ENCODE results near the gene PIP5K1A. TPM values are rescaled to one million over a fixed set of nuclear protein-coding genes. Genes with fewer than 3 reads are reported as not detected.

PIP5K1A gene
- total RNA-seq, 2 experiments from 2014 or later: 78.6 to 84.3 TPM

GRCh38 chr1:151281969-151282882, 83.9 kb downstream of the PIP5K1A start, which contains the start of gene ZNF687:
TSS of gene ZNF687 (plus strand) at chr1:151282299. CDS start at chr1:151286292, 3,993 bp downstream.
- Mint-ChIP-seq H3K4me1 (ENCODE audit: low read depth) (peaks cover 28% of the 10 kb centered on the region), H3K27ac (peak within 1 kb of the TSS; percentile 98), H3K36me3 (peaks cover 15% of the 10 kb centered on the region), H3K27me3 (no peaks in the 10 kb centered on the region), H3K4me3 (peak within 1 kb of the TSS; percentile 94), H3K9me3 (no peaks in the 10 kb centered on the region)
- CTCF ChIA-PET: interaction anchor here (1.0 to 2.5 kb wide), 11 partner anchors 19 to 182 kb away, joined by 3 to 16 read pairs (median 5); partner anchors contain the start of genes PI4KB, PIP5K1A, TNFAIP8L2 and VPS72
- DNase-seq: peak; percentile 99
- POLR2A ChIA-PET: interaction anchor here (0.7 to 2.6 kb wide), 21 partner anchors 10 to 481 kb away, joined by 3 to 17 read pairs (median 4); partner anchors contain the start of genes MRPL9, PI4KB, PIP5K1A and POGZ
- intact Hi-C loops (cut with micrococcal nuclease): loop anchor here (1.0 to 5.0 kb wide), 13 partner anchors 28 to 555 kb away; partner anchors contain the start of genes CGN, MINDY1, PI4KB and PIP5K1A

DNA sequence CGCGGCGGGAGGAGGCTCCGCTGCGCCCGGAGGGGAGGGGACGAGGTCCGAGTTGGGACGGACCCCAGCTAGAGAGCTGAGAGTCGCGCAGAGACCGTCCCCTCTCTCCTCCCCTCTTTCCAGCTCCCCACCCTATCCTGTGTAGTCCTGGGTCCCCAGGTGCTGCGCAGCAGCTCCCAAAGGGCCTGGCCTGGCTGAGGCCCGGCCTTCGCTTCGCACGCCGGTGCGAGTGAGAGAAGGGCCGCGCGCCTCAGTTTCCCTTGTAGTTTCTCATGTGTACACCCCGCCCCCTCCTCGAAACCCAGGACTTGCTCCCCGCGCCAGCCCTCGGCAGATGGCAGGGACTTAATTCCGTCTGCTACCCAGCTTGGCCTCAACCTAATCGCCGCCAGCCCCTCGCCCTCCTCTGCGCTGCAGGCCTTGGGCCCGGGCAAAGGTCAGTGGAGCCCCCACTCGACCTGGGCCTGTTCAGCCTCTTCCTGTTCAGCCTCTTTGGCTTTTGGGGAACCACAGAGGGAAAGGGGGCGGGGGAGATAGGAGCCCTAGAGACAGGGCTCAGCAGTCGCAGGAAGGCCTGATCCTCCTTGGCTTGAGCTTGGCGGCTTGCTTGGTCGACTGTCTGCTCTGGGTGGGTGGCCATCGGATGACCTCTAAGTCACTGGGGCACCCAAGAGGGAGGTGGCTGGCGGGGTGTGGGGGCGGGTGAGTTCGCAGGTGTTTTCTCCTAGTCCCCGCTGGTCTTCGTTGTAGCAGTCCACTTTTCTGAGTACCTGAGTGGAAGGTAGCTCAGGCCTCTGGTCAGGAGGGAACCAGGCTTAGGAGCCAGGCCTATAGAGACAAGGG, 84.8 kb downstream of the PIP5K1A start:
- intact Hi-C loops (cut with micrococcal nuclease): loop anchor here (1.0 to 5.0 kb wide), 4 partner anchors 58 to 329 kb away; partner anchors contain the start of genes CGN, PIP5K1A and SNX27
- no peaks in the 10 kb centered on the region for H3K9me3 Mint-ChIP-seq
- H3K36me3 Mint-ChIP-seq: peaks cover 16% of the 10 kb centered on the region
- ChIA-PET CTCF (interaction anchor here (1.0 to 2.5 kb wide), 3 partner anchors 18 to 57 kb away, joined by 4 to 16 read pairs (median 6); no protein-coding TSS in a partner anchor), POLR2A (interaction anchor here (0.5 to 2.6 kb wide), 9 partner anchors 9 to 712 kb away, joined by 3 to 17 read pairs (median 4); partner anchors contain the start of genes PSMB4 and PSMD4)
- no peaks in the 10 kb centered on the region for H3K27me3 Mint-ChIP-seq
- H3K27ac Mint-ChIP-seq: peak overlapping the region; percentile 94
- peak; percentile 46 for DNase-seq
- H3K4me3 Mint-ChIP-seq: peak overlapping the region; percentile 94
- H3K4me1 Mint-ChIP-seq (ENCODE audit: low read depth): peaks cover 21% of the 10 kb centered on the region

GRCh38 chr1:151284013-151284577, 85.7 kb downstream of the PIP5K1A start:
- peaks cover 25% of the 10 kb centered on the region for H3K36me3 Mint-ChIP-seq
- H3K27ac Mint-ChIP-seq: peak overlapping the region; percentile 94
- peaks cover 21% of the 10 kb centered on the region for H3K4me1 Mint-ChIP-seq (ENCODE audit: low read depth)
- intact Hi-C loops (cut with micrococcal nuclease): loop anchor here (5.0 kb wide), 2 partner anchors 228 to 328 kb away; partner anchors contain the start of genes CGN and SNX27
- no peaks in the 10 kb centered on the region for H3K27me3 Mint-ChIP-seq
- no peaks in the 10 kb centered on the region for H3K9me3 Mint-ChIP-seq
- H3K4me3 Mint-ChIP-seq: peak overlapping the region; percentile 94
- POLR2A ChIA-PET: interaction anchor here (0.5 to 1.8 kb wide), 4 partner anchors 8 to 713 kb away, joined by 3 to 6 read pairs (median 4); partner anchors contain the start of gene PSMD4
- no peak for DNase-seq
- CTCF ChIA-PET: interaction anchor here (1.0 to 2.5 kb wide), 4 partner anchors 17 to 56 kb away, joined by 3 to 16 read pairs (median 5); partner anchors contain the start of gene PI4KB

- intact Hi-C loops (cut with micrococcal nuclease): no loop called here
- peaks cover 19% of the 10 kb centered on the region for H3K4me1 Mint-ChIP-seq (ENCODE audit: low read depth)
Observed at GRCh38 chr1:151286619-151287340, 88.4 kb downstream of the PIP5K1A start.

DNA sequence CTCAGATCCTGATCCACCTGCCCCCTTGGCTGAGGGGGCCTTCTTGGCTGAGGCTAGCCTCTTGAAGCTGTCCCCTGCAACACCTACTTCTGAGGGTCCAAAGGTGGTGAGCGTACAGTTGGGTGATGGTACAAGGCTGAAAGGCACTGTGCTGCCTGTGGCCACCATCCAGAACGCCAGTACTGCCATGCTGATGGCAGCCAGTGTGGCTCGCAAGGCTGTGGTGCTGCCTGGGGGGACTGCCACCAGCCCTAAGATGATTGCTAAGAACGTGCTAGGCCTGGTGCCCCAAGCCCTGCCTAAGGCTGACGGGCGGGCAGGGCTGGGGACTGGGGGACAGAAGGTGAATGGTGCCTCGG, 89.0 kb downstream of the PIP5K1A start:
- no peak for DNase-seq
- Mint-ChIP-seq H3K27ac (no peak overlapping the region), H3K4me3 (no peak overlapping the region), H3K4me1 (ENCODE audit: low read depth) (peaks cover 19% of the 10 kb centered on the region), H3K36me3 (peaks cover 33% of the 10 kb centered on the region), H3K27me3 (no peaks in the 10 kb centered on the region), H3K9me3 (no peaks in the 10 kb centered on the region)
- POLR2A ChIA-PET: interaction anchor here (0.5 kb wide), 1 partner anchor 107 kb away, joined by 3 read pairs; no protein-coding TSS in a partner anchor
- intact Hi-C loops (cut with micrococcal nuclease): no loop called here
- CTCF ChIA-PET: interaction anchor here (1.2 kb wide), 1 partner anchor 14 kb away, joined by 3 read pairs; no protein-coding TSS in a partner anchor

More at GRCh38 chr1:151286619-151287340, 88.4 kb downstream of the PIP5K1A start:
- no peak for DNase-seq
- no peaks in the 10 kb centered on the region for H3K9me3 Mint-ChIP-seq
- ChIA-PET POLR2A (interaction anchor here (0.5 kb wide), 1 partner anchor 108 kb away, joined by 3 read pairs; no protein-coding TSS in a partner anchor), CTCF (interaction anchor here (1.2 kb wide), 1 partner anchor 14 kb away, joined by 3 read pairs; no protein-coding TSS in a partner anchor)
- peaks cover 33% of the 10 kb centered on the region for H3K36me3 Mint-ChIP-seq
- H3K27me3 Mint-ChIP-seq: no peaks in the 10 kb centered on the region
- H3K4me3 Mint-ChIP-seq: no peak overlapping the region
- H3K27ac Mint-ChIP-seq: no peak overlapping the region

DNA sequence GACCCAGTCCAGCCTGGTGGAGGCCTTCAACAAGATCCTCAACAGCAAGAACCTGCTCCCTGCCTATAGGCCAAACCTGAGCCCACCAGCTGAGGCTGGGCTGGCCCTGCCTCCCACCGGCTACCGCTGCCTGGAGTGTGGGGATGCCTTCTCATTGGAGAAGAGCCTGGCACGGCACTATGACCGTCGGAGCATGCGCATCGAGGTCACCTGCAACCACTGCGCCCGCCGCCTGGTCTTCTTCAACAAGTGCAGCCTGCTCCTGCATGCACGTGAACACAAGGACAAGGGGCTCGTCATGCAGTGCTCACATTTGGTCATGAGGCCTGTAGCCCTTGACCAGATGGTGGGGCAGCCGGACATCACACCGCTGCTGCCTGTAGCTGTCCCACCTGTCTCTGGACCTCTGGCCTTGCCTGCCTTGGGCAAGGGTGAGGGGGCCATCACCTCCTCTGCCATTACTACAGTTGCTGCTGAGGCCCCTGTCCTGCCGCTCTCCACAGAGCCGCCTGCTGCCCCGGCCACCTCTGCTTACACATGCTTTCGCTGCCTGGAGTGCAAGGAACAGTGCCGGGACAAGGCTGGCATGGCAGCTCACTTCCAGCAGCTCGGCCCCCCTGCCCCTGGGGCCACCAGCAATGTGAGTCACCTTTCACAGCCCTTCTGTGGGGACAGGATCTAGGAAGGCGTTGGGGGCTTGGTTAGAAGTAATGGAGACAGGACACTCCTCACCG, 89.6 kb downstream of the PIP5K1A start:
- Mint-ChIP-seq H3K27ac (no peak overlapping the region), H3K27me3 (no peaks in the 10 kb centered on the region), H3K4me1 (ENCODE audit: low read depth) (peaks cover 19% of the 10 kb centered on the region), H3K9me3 (no peaks in the 10 kb centered on the region), H3K36me3 (peaks cover 37% of the 10 kb centered on the region), H3K4me3 (no peak overlapping the region)
- CTCF ChIA-PET: interaction anchor here (1.2 kb wide), 1 partner anchor 13 kb away, joined by 3 read pairs; no protein-coding TSS in a partner anchor
- POLR2A ChIA-PET: no interaction called here
- no peak for DNase-seq
- intact Hi-C loops (cut with micrococcal nuclease): no loop called here

- POLR2A ChIA-PET: no interaction called here
- CTCF ChIA-PET: no interaction called here
- H3K36me3 Mint-ChIP-seq: peaks cover 36% of the 10 kb centered on the region
- no peaks in the 10 kb centered on the region for H3K27me3 Mint-ChIP-seq
- no peak for DNase-seq
- H3K4me3 Mint-ChIP-seq: no peak overlapping the region
- H3K4me1 Mint-ChIP-seq (ENCODE audit: low read depth): peaks cover 15% of the 10 kb centered on the region
- intact Hi-C loops (cut with micrococcal nuclease): no loop called here
- no peak overlapping the region for H3K27ac Mint-ChIP-seq
- H3K9me3 Mint-ChIP-seq: no peaks in the 10 kb centered on the region
Observed at GRCh38 chr1:151288502-151288901, 90.2 kb downstream of the PIP5K1A start.

GRCh38 chr1:151289080-151289935, 91.0 kb downstream of the PIP5K1A start:
- POLR2A ChIA-PET: no interaction called here
- peaks cover 39% of the 10 kb centered on the region for H3K36me3 Mint-ChIP-seq
- H3K9me3 Mint-ChIP-seq: no peaks in the 10 kb centered on the region
- DNase-seq: no peak
- CTCF ChIA-PET: no interaction called here
- H3K4me1 Mint-ChIP-seq (ENCODE audit: low read depth): peaks cover 7% of the 10 kb centered on the region
- intact Hi-C loops (cut with micrococcal nuclease): no loop called here
- H3K27ac Mint-ChIP-seq: peak overlapping the region; percentile 13
- no peaks in the 10 kb centered on the region for H3K27me3 Mint-ChIP-seq
- H3K4me3 Mint-ChIP-seq: no peak overlapping the region

DNA sequence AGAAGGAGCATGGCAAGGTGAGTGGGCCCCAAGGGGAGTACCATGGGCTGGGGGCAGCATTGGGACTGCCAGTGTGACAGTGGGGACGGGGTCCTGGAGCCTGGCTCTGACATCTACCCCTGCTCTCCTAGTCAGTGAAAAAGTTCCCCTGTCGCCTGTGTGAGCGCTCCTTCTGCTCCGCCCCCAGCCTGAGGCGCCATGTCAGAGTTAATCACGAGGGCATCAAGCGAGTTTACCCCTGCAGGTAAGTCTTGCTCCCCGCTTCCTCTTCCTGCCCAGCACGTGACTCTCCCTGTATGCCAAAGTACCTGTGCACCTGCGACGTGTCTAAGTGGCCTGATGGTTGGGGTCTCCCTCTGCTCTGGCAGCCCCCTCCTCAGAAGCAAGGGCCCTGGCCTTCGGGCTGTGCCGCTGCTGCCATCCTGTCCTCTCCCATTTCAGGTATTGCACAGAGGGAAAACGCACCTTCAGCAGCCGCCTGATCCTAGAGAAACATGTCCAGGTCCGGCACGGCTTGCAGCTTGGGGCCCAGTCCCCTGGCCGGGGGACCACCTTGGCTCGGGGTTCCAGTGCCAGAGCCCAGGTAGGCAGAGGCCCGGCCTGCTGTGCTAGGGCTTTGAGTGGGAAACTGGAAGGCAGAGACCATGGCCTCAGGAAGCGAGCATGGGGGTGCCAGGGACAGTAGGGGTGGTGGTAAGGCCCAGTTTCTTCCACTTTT, 91.8 kb downstream of the PIP5K1A start:
- H3K36me3 Mint-ChIP-seq: peaks cover 40% of the 10 kb centered on the region
- ChIA-PET CTCF (no interaction called here), POLR2A (no interaction called here)
- DNase-seq: no peak
- H3K27ac Mint-ChIP-seq: no peak overlapping the region
- intact Hi-C loops (cut with micrococcal nuclease): no loop called here
- no peak overlapping the region for H3K4me3 Mint-ChIP-seq
- no peaks in the 10 kb centered on the region for H3K27me3 Mint-ChIP-seq
- H3K9me3 Mint-ChIP-seq: no peaks in the 10 kb centered on the region
- peaks cover 3% of the 10 kb centered on the region for H3K4me1 Mint-ChIP-seq (ENCODE audit: low read depth)

Measured in activated CD4-positive, alpha-beta memory T cell treated with anti-CD3 and anti-CD28 coated beads for 36 hours (primary cell).